Measurements from ENCODE around the gene PDXP. TPM values are rescaled to one million over a fixed set of nuclear protein-coding genes. Genes with fewer than 3 reads are reported as not detected.
"Not testable (repeated sequence)": the region's sequence is repeated elsewhere in the genome, so short reads cannot be mapped to it uniquely, and the experiment has no call there.

PDXP gene
- total RNA-seq, 1 experiment from 2014 or later, result 18.4 TPM

DNA sequence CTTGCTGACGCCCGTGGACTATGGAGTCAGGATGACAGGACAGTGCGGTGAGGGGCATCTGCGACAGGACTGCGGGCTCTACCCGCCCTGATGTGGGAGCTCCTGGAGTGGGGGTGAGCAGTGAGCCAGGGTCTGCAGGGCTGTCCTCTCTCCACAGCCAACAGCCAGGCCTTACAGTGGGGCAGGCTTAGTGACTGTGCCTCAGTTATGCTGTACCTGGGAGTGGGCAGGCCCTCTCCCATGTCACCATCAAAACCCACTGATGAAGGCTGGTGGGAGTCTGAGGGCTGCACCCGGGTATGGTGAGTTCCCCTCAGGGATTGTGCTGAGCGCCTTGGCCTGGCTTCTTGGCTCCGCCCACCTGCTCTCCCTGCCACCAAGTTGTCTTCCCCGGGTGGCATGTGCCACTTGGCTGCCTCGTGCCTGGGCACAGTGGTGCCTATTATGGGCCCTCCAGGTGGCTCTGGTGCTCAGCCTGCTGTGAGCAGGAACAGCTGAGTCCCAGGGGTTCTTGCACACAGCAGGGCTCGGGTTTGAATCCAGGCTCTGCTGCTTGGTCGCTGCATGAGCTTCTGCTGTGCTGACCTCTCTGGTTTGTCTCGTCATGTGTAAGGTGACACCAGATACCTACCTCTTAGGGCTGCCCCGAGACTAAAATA, 34.2 kb downstream of the PDXP start:
- Mint-ChIP-seq H3K4me3 (ENCODE audit: low read depth, unreplicated experiment) (no peak overlapping the region), H3K4me1 (ENCODE audit: low read depth, unreplicated experiment) (peaks cover 19% of the 10 kb centered on the region), H3K36me3 (ENCODE audit: insufficient read depth, unreplicated experiment) (peaks cover 55% of the 10 kb centered on the region), H3K9me3 (ENCODE audit: low read depth, unreplicated experiment) (no peaks in the 10 kb centered on the region), H3K27ac (ENCODE audit: unreplicated experiment) (no peak overlapping the region), H3K27me3 (ENCODE audit: unreplicated experiment) (no peaks in the 10 kb centered on the region)
- intact Hi-C loops (cut with micrococcal nuclease; ENCODE audit: unreplicated experiment), result no loop called here
- CTCF ChIA-PET, result interaction anchor here (0.6 to 0.7 kb wide), 2 partner anchors 16 to 43 kb away, joined by 3 to 4 read pairs; no protein-coding TSS in a partner anchor
- no peak for DNase-seq
- TF ChIP-seq, protein P1, sequence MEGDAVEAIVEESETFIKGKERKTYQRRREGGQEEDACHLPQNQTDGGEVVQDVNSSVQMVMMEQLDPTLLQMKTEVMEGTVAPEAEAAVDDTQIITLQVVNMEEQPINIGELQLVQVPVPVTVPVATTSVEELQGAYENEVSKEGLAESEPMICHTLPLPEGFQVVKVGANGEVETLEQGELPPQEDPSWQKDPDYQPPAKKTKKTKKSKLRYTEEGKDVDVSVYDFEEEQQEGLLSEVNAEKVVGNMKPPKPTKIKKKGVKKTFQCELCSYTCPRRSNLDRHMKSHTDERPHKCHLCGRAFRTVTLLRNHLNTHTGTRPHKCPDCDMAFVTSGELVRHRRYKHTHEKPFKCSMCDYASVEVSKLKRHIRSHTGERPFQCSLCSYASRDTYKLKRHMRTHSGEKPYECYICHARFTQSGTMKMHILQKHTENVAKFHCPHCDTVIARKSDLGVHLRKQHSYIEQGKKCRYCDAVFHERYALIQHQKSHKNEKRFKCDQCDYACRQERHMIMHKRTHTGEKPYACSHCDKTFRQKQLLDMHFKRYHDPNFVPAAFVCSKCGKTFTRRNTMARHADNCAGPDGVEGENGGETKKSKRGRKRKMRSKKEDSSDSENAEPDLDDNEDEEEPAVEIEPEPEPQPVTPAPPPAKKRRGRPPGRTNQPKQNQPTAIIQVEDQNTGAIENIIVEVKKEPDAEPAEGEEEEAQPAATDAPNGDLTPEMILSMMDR (IDR thresholded peaks at IDR 0.05; ENCODE audit: unreplicated experiment), result no peak
- no TSS peak for BruUV-seq (replicated peaks)

DNA sequence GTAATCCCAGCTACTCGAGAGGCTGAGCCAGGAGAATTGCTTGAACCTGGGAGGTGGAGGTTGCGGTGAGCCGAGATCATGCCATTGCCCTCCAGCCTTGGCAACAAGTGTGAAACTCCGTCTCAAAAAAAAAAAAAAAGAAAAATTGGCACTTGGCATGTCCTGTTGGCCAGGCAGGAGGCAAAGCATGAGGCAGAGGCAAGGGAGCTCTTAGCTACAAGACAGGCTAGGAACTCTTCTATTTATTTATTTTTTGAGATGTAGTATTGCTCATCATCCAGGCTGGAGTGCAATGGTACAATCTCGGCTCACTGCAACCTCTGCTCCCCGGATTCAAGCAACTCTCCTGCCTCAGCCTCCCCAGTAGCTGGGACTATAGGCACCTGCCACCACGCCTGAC, 35.6 kb downstream of the PDXP start:
- H3K4me3 Mint-ChIP-seq (ENCODE audit: low read depth, unreplicated experiment); BruUV-seq (replicated peaks); intact Hi-C loops (cut with micrococcal nuclease; ENCODE audit: unreplicated experiment); H3K27me3 Mint-ChIP-seq (ENCODE audit: unreplicated experiment); H3K4me1 Mint-ChIP-seq (ENCODE audit: low read depth, unreplicated experiment); H3K27ac Mint-ChIP-seq (ENCODE audit: unreplicated experiment); CTCF ChIA-PET; DNase-seq; H3K9me3 Mint-ChIP-seq (ENCODE audit: low read depth, unreplicated experiment): not testable (repeated sequence)
- H3K36me3 Mint-ChIP-seq (ENCODE audit: insufficient read depth, unreplicated experiment), result peaks cover 44% of the 10 kb centered on the region

DNA sequence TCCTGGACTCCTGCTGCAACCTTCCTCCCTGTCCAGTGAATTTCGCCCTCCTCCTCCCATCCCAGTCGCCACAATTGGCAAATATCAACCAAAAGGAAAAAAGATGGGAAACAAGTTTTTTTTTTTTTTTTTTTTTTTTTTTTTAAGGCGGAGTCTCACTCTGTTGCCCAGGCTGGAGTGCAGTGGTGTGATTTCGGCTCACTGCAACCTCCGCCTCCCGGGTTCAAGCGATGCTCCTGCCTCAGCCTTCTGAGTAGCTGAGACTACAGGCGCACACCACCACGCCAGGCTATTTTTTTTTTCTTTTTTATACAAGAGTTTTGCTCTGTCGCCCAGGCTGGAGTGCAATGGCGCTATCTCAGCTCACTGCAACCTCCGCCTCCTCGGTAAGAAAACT, 37.7 kb downstream of the PDXP start:
- not testable (repeated sequence) for H3K4me1 Mint-ChIP-seq (ENCODE audit: low read depth, unreplicated experiment); H3K27me3 Mint-ChIP-seq (ENCODE audit: unreplicated experiment); BruUV-seq (replicated peaks); H3K27ac Mint-ChIP-seq (ENCODE audit: unreplicated experiment); DNase-seq; H3K9me3 Mint-ChIP-seq (ENCODE audit: low read depth, unreplicated experiment)
- Mint-ChIP-seq H3K36me3 (ENCODE audit: insufficient read depth, unreplicated experiment) (peaks cover 24% of the 10 kb centered on the region), H3K4me3 (ENCODE audit: low read depth, unreplicated experiment) (peak overlapping the region; percentile 9)
- intact Hi-C loops (cut with micrococcal nuclease; ENCODE audit: unreplicated experiment), result loop anchor here (5.0 kb wide), 1 partner anchor 36 kb away; no protein-coding TSS in a partner anchor
- CTCF ChIA-PET, result interaction anchor here (0.7 to 1.2 kb wide), 3 partner anchors 10 to 57 kb away, joined by 3 read pairs; partner anchors contain the start of genes NOL12 and SH3BP1

DNA sequence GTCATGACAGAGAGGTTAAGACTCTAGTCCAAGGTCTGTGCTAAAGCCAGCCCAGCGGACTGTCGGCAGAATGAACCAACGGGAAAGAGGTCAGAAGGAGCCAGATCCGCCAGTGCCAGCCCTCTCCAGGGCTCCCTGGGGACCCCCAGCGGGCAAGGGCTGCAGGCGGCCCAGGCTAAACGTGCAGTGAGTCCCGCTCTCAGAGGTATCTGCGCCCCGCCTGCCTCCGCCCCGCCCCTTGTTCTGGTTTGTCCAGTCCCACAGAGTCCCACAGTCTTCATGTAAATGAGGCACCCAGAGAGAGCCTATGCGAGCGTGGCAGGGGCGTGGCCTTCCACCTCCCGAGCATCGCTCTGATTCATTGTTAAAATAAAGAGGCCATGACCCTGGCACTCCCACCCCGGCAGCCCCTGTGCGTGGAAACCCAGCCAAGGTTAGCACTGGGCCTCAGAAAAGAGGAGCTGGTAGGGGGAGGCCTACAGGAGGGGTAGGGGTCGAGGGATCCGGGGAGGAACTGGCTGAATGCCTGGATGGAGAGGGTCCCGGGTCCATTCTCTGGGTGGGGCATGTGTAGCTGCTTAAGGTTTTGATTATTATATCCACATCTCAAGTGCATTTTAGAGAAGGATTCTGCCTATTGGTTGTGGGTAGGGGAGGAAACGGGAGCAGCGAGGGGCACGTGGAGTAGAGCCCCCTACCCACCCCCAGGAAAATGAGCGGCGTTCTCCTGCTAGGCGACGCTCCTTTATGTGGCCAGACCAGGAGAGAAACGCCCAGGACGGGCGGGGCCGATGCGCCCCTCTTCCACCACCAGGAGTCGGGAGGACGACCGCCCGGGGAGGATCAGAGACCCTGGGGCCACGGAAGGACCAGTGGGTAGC, 38.4 kb downstream of the PDXP start, which contains the start of gene TRIOBP:
TSS of gene TRIOBP (plus strand) at position 392 of the 881 bp plus-strand sequence. CDS start 4,318 bp downstream, outside the sequence.
- CTCF ChIA-PET, result interaction anchor here (0.7 to 1.2 kb wide), 4 partner anchors 11 to 89 kb away, joined by 3 to 4 read pairs (median 3); partner anchors contain the start of genes GGA1, NOL12 and SH3BP1
- DNase-seq, result peak; percentile 88
- peak within 1 kb of the TSS; percentile 33 for H3K27ac Mint-ChIP-seq (ENCODE audit: unreplicated experiment)

DNA sequence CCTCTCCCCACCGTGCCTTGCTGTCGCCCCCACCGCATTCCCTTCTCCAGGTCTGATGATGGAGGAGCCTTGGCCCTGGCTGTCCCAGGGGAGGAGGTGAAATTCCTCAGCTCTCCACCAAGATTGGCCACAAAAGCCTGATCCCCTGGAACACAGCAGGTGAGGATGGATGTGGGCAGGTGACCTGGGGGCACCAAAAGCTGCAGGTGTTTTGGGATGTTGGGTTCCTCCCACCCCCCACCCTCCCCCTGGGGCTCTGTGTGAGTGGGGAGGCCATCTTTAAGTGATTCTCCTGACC, 39.0 kb downstream of the PDXP start:
- intact Hi-C loops (cut with micrococcal nuclease; ENCODE audit: unreplicated experiment), result loop anchor here (5.0 kb wide), 1 partner anchor 35 kb away; no protein-coding TSS in a partner anchor

More for the DNA sequence above, 38.4 kb downstream of the PDXP start, which contains the start of gene TRIOBP:
- Mint-ChIP-seq H3K27me3 (ENCODE audit: unreplicated experiment) (no peaks in the 10 kb centered on the region), H3K4me3 (ENCODE audit: low read depth, unreplicated experiment) (peak within 1 kb of the TSS; percentile 9), H3K9me3 (ENCODE audit: low read depth, unreplicated experiment) (no peaks in the 10 kb centered on the region), H3K36me3 (ENCODE audit: insufficient read depth, unreplicated experiment) (peaks cover 22% of the 10 kb centered on the region), H3K4me1 (ENCODE audit: low read depth, unreplicated experiment) (no peaks in the 10 kb centered on the region)
- intact Hi-C loops (cut with micrococcal nuclease; ENCODE audit: unreplicated experiment), result loop anchor here (5.0 kb wide), 1 partner anchor 35 kb away; no protein-coding TSS in a partner anchor
- TF ChIP-seq, protein P1 (IDR thresholded peaks at IDR 0.05; ENCODE audit: unreplicated experiment), result peak; percentile 47
- no TSS peak for BruUV-seq (replicated peaks)

More for the DNA sequence above, 39.0 kb downstream of the PDXP start:
- Mint-ChIP-seq H3K27me3 (ENCODE audit: unreplicated experiment) (no peaks in the 10 kb centered on the region), H3K4me3 (ENCODE audit: low read depth, unreplicated experiment) (no peak overlapping the region), H3K27ac (ENCODE audit: unreplicated experiment) (no peak overlapping the region), H3K9me3 (ENCODE audit: low read depth, unreplicated experiment) (no peaks in the 10 kb centered on the region), H3K4me1 (ENCODE audit: low read depth, unreplicated experiment) (no peaks in the 10 kb centered on the region), H3K36me3 (ENCODE audit: insufficient read depth, unreplicated experiment) (peaks cover 16% of the 10 kb centered on the region)
- TF ChIP-seq, protein P1 (IDR thresholded peaks at IDR 0.05; ENCODE audit: unreplicated experiment), result no peak
- no peak for DNase-seq
- no TSS peak for BruUV-seq (replicated peaks)
- CTCF ChIA-PET, result interaction anchor here (0.7 to 1.1 kb wide), 4 partner anchors 34 to 299 kb away, joined by 3 to 7 read pairs (median 5); partner anchors contain the start of gene GGA1

Measured in Calu3 (cell line).